Measurements from ENCODE around the gene PWWP2B.

The PWWP2B gene

DNA sequence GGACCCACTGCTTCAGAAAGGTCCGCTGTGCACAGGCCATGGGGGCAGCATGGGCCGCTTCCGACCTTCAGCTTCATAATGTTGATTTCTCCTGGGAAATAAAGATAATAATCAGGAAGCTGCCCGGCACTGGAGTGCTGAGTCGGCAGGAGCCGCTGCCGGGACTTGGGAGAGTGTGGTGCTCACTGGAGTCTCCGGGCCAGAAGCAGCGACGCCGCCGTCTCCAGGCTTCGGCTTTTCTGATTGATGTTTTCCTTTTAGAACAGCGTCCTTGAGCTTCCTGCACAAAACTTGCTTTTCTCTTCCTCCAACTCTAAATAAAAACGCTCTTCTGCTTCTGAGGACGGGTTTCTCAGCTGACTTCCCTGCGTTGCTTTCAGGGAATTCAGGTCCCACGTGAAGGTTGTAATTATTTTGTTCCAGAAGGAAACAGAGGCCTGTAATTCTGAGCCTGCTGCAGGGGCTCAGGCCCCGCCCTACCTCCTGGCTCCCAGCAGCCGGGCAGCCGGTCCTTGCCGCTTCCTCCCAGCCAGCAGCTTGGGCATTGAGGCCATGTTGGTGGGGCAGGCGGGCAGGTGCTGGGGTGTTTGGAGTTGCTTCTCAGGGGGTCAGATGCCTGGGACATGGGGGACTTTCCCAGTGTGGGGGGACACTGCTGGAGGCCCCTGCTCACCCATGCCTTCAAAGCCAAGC lies 14.7 kb downstream of the PWWP2B start:
- DNase-seq: no peak
- in situ Hi-C loops (cut with HindIII; ENCODE audit: low pct_ligation_motif_present, low pct_unique_long_range_greater_than_20kb, low sequenced_read_pairs): no loop called here

DNA sequence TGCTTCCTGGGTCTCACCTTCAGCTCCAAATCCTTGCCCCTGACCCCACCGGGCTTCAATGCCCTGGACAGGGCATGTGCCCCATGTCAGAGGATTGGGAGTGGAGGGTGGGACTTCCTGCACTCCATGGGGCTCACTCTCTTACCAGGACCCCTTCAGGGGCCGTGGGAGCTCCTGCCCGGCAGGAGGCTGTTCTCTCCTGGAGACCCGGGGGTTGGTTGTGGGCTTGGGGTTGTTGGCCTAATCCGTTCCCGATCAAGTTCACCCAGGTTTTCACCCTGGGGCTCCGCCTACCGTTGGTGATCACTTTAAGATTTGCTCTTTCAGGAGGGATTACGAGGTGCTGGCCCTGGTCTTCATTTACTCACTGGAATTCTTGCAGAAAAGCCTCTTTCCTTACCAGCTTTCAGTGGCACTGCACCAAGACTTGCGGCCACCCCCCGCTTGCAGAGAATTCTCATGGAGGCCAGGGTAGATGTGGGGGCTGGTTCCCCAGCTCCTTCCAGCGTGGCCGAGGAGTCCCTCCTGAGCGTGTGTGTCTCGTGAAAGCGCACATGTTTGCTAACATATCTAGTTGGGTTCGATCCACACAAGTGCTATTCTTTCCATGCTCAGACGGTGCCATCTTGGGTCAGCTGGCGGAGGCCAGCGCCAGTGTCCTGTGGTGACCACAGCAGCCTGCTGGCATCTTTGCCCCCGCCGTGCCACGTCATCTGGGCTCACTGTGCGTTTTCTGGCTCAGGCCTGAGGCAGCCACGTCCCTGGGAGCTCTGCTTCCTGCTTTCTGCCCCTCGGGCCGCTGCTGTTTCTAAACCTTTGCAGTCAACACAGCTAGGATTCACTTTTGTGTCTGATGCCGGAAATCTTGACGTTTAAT lies 15.6 kb downstream of the PWWP2B start:
- in situ Hi-C loops (cut with HindIII; ENCODE audit: low pct_ligation_motif_present, low pct_unique_long_range_greater_than_20kb, low sequenced_read_pairs): no loop called here
- DNase-seq: no peak

DNA sequence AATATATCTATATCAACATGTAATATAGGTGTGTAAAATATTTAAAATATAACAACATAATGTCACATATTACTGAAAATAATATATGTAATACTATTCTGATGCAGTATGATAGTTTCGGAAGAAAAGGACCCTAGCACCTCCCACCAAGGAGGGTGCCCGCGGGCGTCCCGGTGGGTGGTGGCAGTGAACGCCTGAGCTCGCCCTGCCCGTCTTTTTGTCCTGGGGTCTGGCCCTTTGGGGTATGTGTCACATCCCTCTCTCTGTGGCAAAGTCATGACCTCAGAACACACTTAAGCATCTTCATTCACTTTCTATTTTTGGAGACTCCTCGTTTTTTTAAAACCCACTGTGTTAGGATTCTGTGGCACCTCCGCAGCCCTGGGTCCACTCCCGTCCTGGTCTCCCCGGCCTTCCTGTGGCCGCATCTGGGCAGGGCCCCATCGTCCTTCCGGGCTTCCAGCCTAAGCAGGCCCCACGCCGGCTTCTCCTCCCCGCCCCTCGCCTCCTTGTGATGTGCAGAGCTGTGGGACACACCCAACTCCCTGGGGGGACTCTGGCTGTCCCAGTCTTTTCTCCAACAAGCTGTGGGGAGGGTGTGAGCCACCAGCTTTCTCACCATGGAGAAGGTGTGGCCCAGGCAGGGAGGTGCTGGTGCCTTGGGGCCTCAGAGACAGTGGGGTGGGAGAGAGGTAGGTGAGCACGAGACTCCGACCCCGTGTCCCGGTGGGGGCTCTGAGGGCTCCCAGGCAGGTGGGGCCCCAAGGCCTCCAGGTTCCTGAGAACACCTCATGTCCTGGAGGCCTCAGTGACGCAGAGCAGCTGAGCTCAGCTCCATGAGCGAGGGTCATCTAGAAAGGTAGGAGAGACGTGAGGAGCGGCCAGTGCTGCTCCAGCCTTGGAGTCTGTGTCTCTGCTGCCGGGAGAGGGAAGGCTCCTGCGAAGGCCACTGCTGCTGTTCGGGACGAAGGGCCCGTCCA lies 16.5 kb downstream of the PWWP2B start:
- DNase-seq: no peak
- in situ Hi-C loops (cut with HindIII; ENCODE audit: low pct_ligation_motif_present, low pct_unique_long_range_greater_than_20kb, low sequenced_read_pairs): no loop called here

DNA sequence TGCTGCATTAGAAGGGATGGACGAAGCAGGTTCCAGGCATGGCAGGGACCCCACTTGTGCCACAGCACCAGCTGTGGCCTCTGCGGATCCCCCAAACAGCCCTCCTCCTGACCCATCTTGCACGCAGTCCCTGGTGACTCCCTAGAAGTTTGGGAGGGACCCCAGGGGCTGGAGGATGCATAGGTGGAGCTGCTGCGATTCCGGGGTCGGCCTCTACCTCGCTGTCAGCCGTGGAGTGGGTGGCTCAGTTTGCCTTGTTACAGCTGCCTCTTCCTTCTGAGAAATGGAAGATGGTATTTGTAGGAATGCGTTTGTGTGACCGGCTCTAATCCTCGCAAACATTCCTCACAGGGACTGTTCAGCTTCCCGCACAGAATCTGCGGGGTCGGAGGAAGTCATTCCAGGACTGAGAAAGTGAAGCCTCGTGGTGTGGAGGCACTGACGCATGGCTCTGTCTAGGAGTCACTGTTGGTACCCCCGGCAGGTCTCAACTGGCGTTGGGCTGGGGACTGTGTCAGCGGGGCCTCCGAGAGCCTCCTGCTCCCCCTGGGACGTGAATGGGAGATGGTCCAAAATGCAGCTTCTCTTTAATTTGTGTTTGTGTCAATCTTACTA lies 17.5 kb downstream of the PWWP2B start:
- in situ Hi-C loops (cut with HindIII; ENCODE audit: low pct_ligation_motif_present, low pct_unique_long_range_greater_than_20kb, low sequenced_read_pairs): no loop called here
- DNase-seq: no peak

DNA sequence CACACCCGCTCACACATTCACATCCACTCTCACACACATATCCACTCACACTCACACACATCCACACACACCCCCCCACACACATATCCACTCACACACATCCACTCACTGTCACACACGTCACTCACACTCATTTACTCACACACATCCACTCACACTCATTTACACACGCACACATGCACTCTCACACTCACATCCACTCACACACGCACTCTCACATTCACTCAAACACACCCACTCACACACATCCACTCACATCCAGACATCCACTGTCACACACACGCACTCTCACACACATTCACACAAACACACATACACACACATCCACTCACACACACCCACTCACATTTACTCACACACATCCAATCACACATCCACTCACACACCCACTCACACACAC lies 18.3 kb downstream of the PWWP2B start:
- no peak for DNase-seq

DNA sequence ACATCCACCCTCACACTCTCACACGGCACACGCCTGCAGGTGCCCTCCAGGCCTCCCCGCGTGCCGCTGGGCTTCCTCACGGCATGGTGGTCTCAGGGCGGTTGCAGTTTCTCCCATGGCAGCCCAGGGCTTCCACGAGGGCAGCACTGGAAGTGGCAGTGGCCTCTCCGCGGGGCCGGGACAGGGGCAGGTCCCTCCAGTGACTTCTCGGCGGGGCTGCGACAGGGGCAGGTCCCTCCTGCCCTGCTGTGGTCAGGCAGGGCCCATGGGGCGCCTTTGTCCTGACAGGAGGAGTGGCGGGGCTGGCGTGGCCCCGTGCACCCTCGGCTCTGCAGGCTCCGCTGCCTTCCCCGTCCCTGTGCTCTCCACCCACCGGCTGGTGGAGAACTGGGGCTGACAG lies 19.0 kb downstream of the PWWP2B start:
- in situ Hi-C loops (cut with HindIII; ENCODE audit: low pct_ligation_motif_present, low pct_unique_long_range_greater_than_20kb, low sequenced_read_pairs): no loop called here
- DNase-seq: no peak

More for the DNA sequence above, 18.3 kb downstream of the PWWP2B start:
- in situ Hi-C loops (cut with HindIII; ENCODE audit: low pct_ligation_motif_present, low pct_unique_long_range_greater_than_20kb, low sequenced_read_pairs): no loop called here

DNA sequence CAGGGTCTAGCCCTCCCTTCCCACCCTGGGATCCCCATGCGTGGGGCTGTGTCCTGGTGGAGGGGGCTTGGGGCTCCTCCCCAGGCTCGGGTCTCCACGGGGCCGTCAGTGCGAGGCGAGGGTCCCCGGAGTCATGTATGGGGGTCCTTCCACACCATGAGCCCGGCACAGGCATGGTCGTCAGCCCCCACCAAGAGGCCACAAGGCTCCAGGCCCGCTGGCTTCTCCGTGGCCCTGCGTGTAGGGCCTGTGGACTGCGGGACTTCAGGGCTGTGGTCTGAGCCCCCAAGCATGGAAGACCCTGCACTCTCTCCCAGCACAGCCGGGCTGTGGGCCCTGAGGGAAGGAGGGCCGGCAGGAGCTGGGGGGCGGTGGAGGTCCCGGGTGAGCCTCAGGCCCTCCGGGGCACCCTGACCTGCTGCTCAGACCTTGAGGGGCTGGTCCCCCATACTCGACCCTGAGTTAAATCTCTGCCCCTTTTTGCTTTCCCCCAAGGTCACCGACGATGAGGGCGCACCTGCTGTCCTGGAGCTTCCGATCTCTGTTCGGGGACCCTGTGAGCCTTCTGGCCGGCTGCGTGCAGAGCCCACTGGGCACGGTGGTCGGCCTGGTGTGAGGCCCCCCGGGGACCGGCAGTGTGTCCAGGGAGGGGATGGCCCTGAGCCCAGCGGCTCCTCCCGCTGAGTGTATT lies 19.7 kb downstream of the PWWP2B start:
- in situ Hi-C loops (cut with HindIII; ENCODE audit: low pct_ligation_motif_present, low pct_unique_long_range_greater_than_20kb, low sequenced_read_pairs): no loop called here
- DNase-seq: no peak

DNA sequence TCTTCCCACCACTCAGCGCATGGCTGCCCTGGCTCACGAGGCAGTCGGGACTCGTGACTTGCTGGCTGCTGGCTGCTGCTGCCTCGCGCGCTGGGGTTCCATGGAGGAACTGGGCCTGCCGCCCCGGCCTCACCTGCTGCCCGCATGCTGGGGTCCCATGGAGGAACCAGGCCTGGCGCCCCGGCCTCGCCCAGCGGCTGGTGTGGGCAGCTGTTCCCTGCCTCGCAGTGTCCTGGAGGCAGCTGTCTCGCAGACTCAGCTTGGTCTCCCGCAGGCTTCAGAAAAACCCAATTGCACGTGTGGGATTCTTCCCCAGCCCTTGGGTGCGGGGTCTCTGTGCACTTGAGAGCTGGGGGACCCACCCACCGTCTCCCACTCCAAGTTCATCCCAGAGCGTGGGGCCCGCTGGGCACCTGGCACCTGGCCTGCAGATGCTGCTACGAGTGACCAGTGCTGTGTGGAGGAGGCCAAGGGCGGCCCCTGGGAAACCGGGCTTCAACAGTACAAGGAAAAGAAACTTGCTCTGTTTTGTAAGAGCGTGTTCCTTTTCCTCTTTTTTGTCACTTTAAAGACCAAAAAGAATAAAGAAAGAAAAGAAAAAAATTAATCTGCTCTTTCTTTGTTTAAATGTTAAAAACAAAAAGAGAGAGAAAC lies 20.4 kb downstream of the PWWP2B start:
- DNase-seq: no peak
- in situ Hi-C loops (cut with HindIII; ENCODE audit: low pct_ligation_motif_present, low pct_unique_long_range_greater_than_20kb, low sequenced_read_pairs): no loop called here

DNA sequence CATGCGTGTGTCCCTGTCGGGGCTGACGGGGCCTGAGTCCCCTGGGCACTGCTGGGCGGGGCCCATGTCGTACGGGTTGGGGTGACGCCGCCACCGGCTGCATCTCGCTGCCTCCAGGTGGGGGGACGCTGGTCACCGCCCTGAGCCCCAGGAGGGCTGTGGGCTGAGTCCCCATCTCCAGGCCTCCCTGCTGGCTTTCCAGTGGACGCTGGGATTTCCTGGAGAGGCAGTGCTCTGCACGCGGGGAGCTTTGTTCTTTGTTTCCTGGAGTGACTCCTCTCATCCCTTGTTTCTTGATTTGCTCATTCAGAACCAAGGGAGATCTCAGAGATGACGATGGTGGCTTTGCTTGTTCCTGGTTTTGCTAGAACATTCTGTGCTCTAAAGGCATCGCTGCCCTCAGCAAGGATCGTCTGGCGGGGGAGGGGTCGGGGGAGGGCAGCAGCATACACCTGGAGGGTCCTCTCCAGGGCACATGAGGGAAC lies 21.0 kb downstream of the PWWP2B start:
- no peak for DNase-seq
- in situ Hi-C loops (cut with HindIII; ENCODE audit: low pct_ligation_motif_present, low pct_unique_long_range_greater_than_20kb, low sequenced_read_pairs): no loop called here

DNA sequence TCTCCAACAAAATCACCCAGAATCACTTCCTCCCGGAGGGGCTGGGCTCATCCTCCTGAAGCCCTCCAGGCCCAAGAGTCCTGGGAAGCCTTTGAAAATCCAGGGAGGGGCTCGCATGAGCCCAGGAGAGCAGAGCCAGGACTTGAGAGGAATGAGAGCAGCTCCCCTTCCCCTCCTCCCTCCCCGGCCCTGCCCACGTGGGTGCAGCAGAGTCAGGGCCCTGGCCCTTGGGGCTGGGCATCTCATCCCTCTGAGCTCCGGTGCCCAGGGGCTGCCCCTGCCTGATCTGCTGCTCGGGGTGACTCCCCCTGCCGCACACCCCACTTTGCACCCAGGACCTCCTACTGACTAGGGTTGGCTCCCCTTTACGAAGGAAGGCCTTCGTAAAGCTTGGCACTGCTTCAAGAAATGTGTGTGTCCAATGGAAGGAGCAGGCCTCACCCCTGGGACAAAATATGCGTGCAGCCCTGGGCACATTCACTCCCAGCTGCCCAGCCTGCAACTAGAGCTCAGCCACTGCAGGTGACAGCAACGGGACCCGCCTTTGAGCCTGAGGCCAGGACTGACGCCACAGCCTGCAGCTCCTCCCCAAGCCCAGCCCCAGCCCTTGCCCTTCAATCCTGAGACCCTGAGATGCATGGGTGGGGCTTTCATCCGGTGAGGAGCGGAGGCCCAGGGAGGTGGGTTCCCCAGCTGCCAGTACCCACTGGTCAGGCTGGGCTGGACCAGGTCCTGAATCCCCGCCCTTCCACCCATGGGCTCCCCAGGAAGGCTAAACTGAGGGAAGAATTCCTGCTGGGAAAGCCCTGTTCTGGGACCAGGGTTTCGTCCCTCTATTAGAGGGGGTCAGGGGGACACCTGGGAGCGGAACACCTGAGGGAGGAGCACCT lies 21.8 kb downstream of the PWWP2B start:
- in situ Hi-C loops (cut with HindIII; ENCODE audit: low pct_ligation_motif_present, low pct_unique_long_range_greater_than_20kb, low sequenced_read_pairs): no loop called here
- no peak for DNase-seq

DNA sequence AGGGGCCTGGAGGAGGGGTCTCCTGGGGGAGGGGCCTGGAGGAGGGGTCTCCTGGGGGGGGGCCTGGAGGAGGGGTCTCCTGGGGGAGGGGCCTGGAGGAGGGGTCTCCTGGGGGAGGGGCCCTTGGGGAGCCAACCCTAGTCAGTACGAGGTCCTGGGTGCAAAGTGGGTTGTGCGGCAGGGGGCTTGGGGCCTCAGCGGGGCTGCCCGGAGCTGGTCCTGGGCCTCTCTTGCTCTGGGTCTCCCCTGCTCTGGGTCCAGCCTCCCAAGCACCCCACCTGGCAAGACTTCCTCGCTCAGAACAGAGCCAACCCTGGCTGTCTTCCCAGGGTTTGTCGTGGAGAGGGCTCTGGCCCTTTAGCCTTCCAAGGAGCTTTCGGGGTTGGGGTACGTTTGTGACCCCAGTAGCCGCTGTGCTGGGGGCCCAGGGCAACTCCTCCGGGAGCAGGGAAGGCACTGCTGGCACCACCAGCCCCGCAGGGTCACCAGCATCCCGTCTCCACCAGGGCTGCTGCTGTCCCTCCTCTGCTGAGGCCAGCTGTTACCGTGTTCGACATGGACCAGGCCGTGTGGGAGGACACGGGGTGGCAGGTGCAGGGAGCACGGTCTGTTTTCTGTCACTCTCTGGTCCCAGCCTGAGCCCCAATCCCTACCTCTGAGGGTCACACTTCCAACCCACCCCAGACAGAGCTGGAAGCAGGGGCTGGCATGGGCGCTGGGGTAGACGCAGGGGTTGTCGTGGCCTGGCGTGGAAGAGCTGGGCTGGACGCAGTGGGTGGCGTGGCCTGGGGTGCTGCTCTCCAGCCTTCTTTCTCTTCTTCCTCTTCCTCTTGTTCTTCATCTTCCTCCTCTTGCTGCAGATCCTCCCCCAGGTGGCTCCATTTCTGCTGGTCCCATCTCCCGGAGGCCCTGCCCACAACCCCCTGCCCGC lies 22.8 kb downstream of the PWWP2B start:
- in situ Hi-C loops (cut with HindIII; ENCODE audit: low pct_ligation_motif_present, low pct_unique_long_range_greater_than_20kb, low sequenced_read_pairs): no loop called here

DNA sequence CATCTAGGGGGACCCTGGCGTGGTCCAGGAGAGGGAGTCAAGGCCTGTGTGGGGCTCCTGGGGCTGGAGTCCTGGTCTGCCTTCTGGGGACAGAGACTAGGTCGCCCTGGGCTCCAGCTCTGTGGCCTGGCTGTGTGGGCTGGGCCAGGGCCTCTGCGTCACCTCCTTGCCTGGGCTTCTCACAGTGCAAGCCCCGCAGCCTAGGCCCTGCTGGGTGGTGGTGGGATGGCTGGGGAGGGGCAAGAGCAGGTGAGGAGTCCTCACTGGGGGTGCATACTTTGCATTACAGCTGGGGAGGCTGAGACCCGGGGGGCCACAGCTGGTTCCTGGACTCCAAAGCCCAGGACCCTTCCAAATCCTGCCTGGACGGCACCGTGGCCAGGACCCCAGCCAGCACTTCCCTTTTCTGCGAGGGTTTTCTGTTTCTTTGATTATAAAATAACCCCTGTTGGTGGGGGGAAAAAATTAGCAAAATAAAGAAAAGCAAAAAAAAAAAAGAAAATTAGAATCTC lies 23.5 kb downstream of the PWWP2B start:
- in situ Hi-C loops (cut with HindIII; ENCODE audit: low pct_ligation_motif_present, low pct_unique_long_range_greater_than_20kb, low sequenced_read_pairs): no loop called here
- DNase-seq: no peak

More for the DNA sequence above, 22.8 kb downstream of the PWWP2B start:
- no peak for DNase-seq

DNA sequence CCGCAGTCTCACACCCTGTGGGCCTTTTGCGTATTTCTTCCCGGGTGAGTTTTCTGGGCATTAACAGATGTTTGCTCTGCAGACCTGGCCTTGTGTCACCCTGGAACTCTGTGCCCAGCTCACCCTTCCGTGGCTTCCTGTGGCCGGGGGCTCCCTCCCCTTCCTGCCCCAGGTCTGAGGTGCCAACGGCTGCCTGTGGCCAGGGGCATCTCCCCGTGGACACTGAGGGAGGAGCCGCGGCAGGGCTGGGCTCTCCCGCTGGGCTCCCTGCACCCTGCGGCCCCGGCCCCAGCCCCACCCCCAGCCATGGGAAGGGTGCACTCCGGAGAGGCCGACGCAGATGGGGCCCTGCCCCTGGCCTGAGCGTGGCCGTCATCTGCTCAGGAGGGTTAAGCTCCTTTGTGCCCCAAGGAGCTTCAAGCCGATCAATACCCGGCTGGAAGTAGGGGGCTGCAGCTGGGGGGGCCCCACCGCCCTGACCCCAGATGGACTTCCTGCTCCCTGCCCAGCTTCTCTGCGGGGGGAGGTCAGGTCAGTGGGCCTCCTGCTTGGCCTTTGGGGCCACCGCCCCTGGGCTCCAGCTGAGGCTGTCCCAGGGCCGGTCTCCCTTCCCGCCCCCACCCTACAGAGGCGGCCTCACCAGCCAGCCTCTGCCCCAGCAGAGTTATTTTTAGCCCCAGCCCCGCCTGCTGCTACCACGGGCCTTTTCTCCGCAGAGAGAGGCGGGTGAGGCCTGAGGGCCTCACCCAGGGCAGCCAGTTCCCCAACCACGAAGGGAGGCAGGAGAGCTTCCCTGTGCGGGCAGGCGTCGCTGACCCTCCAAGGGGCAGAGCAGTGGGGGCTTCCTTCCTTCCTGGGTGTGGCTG lies 24.2 kb downstream of the PWWP2B start:
- no peak for DNase-seq
- in situ Hi-C loops (cut with HindIII; ENCODE audit: low pct_ligation_motif_present, low pct_unique_long_range_greater_than_20kb, low sequenced_read_pairs): no loop called here
